DND-41 (cell line): Measurements from ENCODE around the gene BCL11A.

Experiments
- EZH2 ChIP-seq: IDR thresholded peaks from 3 replicates; pipeline ENCODE4 v1.6.1; 2012; ENCODE audit warnings: borderline replicate concordance, low read depth, mild to moderate bottlenecking, moderate library complexity, low read length, inconsistent platforms; ENCODE audit not compliant: severe bottlenecking
- TF ChIP-seq, protein P1 (sequence below): IDR thresholded peaks from 2 replicates; pipeline ENCODE4 v1.5.1; 2012; ENCODE audit warnings: borderline replicate concordance, low read length, moderate library complexity, mild to moderate bottlenecking; ENCODE audit not compliant: poor library complexity, severe bottlenecking; ENCODE audit errors: extremely low read depth

DNA sequence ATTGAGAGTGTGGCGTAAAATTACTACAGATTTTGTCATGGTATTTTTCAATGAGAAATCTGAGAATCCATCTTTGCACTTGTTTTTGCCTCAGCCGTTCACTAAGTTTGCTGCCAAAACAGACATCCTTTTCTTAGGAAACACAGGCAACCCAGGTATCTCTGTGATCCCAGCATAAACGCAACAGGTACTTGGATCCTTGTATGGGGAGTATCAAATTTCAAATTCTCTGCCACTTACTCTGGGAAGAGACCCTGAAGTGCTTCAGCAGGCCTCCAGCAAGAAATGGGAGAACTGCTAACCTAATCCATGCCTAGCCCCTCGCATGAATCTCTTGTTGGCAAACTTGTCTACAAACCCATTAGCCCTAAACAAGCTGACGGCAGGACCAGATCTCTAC is 83.1 kb downstream of the BCL11A start:
- TF ChIP-seq, protein P1, sequence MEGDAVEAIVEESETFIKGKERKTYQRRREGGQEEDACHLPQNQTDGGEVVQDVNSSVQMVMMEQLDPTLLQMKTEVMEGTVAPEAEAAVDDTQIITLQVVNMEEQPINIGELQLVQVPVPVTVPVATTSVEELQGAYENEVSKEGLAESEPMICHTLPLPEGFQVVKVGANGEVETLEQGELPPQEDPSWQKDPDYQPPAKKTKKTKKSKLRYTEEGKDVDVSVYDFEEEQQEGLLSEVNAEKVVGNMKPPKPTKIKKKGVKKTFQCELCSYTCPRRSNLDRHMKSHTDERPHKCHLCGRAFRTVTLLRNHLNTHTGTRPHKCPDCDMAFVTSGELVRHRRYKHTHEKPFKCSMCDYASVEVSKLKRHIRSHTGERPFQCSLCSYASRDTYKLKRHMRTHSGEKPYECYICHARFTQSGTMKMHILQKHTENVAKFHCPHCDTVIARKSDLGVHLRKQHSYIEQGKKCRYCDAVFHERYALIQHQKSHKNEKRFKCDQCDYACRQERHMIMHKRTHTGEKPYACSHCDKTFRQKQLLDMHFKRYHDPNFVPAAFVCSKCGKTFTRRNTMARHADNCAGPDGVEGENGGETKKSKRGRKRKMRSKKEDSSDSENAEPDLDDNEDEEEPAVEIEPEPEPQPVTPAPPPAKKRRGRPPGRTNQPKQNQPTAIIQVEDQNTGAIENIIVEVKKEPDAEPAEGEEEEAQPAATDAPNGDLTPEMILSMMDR, result no peak
- no peak for TF ChIP-seq EZH2
